Keratinocyte (primary cell): ENCODE data around the gene XCL1. TPM values are rescaled to one million over a fixed set of nuclear protein-coding genes. Genes with fewer than 3 reads are reported as not detected.

Source experiments
- DNase-seq: peaks from one replicate; pipeline ENCODE4 v3.0.0-alpha.2; 2011; ENCODE audit warnings: low read depth, missing footprints, low spot score
- FAIRE-seq: peaks from 2 replicates; lab custom pipeline; 2011; peaks lifted over from hg19 to GRCh38; lab: Jason Lieb, UNC
- H2AFZ ChIP-seq: 2 replicates; pipeline ENCODE4 v1.6.0; 2012; ENCODE audit warnings: low read length, control low read depth, inconsistent platforms; ENCODE audit not compliant: control insufficient read depth
- H3K27ac ChIP-seq: 2 replicates; pipeline ENCODE4 v1.5.1; 2011; ENCODE audit warnings: low read length; ENCODE audit not compliant: control insufficient read depth, insufficient read depth
- H3K27me3 ChIP-seq: 3 replicates; pipeline ENCODE4 v1.6.0; 2011; ENCODE audit warnings: low read length; ENCODE audit not compliant: control insufficient read depth, insufficient read depth; ENCODE audit errors: extremely low read depth
- H3K36me3 ChIP-seq, 2 experiments: 2 replicates in 1 of 2; 3 replicates in 1 of 2; pipeline ENCODE4 v1.5.1; 2011; ENCODE audit warnings: low read length in 2 of 2, mild to moderate bottlenecking in 1 of 2; ENCODE audit not compliant: control insufficient read depth in 2 of 2, insufficient read depth in 2 of 2; ENCODE audit errors: extremely low read depth in 1 of 2
- H3K4me1 ChIP-seq: 3 replicates; pipeline ENCODE4 v1.5.1; 2011; ENCODE audit warnings: low read length; ENCODE audit not compliant: control insufficient read depth, insufficient read depth; ENCODE audit errors: extremely low read depth
- H3K4me2 ChIP-seq: 3 replicates; pipeline ENCODE4 v1.6.0; 2011; ENCODE audit warnings: low read depth, low read length; ENCODE audit not compliant: control insufficient read depth, insufficient read depth; ENCODE audit errors: extremely low read depth
- H3K4me3 ChIP-seq, 3 experiments: fragments of 200-600 bp in 1 of 3; sonication (generic) in 1 of 3; 2 replicates in 2 of 3; 3 replicates in 1 of 3; pipeline ENCODE4 v1.5.1; 2011 to 2016; ENCODE audit warnings: low read length in 3 of 3, mild to moderate bottlenecking in 3 of 3, control low read depth in 2 of 3, inconsistent platforms in 1 of 3, low read depth in 1 of 3, mixed read lengths in 1 of 3, mixed run types in 1 of 3, moderate library complexity in 1 of 3; ENCODE audit not compliant: control insufficient read depth in 2 of 3, insufficient read depth in 2 of 3; ENCODE audit errors: extremely low read depth in 1 of 3
- H3K79me2 ChIP-seq: 2 replicates; pipeline ENCODE4 v1.6.0; 2012; ENCODE audit warnings: low read length; ENCODE audit not compliant: control insufficient read depth, insufficient read depth
- H3K9ac ChIP-seq: 3 replicates; pipeline ENCODE4 v1.6.0; 2011; ENCODE audit warnings: low read length; ENCODE audit not compliant: control insufficient read depth, insufficient read depth; ENCODE audit errors: extremely low read depth
- H3K9me1 ChIP-seq: 3 replicates; pipeline ENCODE4 v1.6.0; 2011; ENCODE audit warnings: low read length; ENCODE audit not compliant: control insufficient read depth, insufficient read depth; ENCODE audit errors: extremely low read depth
- H3K9me3 ChIP-seq: 2 replicates; pipeline ENCODE4 v1.5.1; 2012; ENCODE audit warnings: low read depth, low read length; ENCODE audit not compliant: control insufficient read depth
- H4K20me1 ChIP-seq: 3 replicates; pipeline ENCODE4 v1.6.0; 2011; ENCODE audit warnings: low read length; ENCODE audit not compliant: control insufficient read depth, insufficient read depth; ENCODE audit errors: extremely low read depth
- EZH2 ChIP-seq: IDR thresholded peaks from one replicate; pipeline ENCODE4 v1.6.1; 2012; ENCODE audit warnings: inconsistent platforms, mild to moderate bottlenecking, low read length, moderate library complexity
- dilution Hi-C: fragments of 300-500 bp; cut with MboI; formaldehyde crosslinking; loops from one replicate; pipeline ENCODE4 v1.7.0; 2020; ENCODE audit warnings: low sequenced_read_pairs; ENCODE audit not compliant: extremely low pct_ligation_motif_present
- polyA plus RNA-seq, 5 experiments: library from polyadenylated mRNA; depleted of rRNA in 3 of 5; stranded (reverse) in 3 of 5; stranded (forward) in 1 of 5; unstranded in 1 of 5; fragments of >200 nt; gene quantifications; 1 replicate in 1 of 5; 2 replicates in 3 of 5; 3 replicates in 1 of 5; pipeline versions ENCODE4 v1.2.1 to v1.2.3, GENCODE V29; 2011 to 2012; ENCODE audit warnings: missing spikeins in 2 of 5, low read depth in 1 of 5, low replicate concordance in 1 of 5
- TF ChIP-seq, protein P1 (sequence below), 3 experiments: IDR thresholded peaks in 1 of 3; conservative IDR thresholded peaks in 1 of 3; optimal IDR thresholded peaks in 1 of 3; 2 replicates in 2 of 3; 3 replicates in 1 of 3; pipeline versions ENCODE3 to v1.5.1; 2011; ENCODE audit warnings: low read length in 3 of 3, mild to moderate bottlenecking in 3 of 3, moderate library complexity in 2 of 3, control low read depth in 1 of 3, inconsistent platforms in 1 of 3; ENCODE audit not compliant: insufficient read depth in 2 of 3; ENCODE audit errors: extremely low read depth in 1 of 3

Gene XCL1
- polyA plus RNA-seq, 1 donor (not counting 4 experiments of a cell fraction or from before 2014, with no cell fraction given): 0.18 TPM

DNA sequence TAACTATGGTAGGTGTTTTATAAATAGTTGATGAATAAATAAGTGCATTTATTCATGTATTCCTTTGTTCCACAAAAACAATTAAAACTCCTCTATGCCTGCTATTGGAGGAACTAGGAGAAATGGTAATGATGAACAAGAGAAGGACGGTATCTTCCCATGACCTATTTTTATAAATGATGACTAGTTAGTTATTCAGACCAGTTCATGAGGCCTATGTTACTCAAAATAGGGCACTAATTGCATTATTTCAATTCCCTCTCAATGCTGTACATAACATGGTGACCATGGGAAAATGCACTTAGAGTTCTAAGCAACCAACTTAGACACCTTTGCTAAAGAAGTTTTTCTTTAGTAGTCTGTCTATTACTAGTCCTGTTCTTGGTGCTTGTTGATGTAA is 53.1 kb downstream of the XCL1 start:
- dilution Hi-C loops: no loop called here
- Histone ChIP-seq H3K9me3 (no peaks in the 10 kb centered on the region), H3K36me3 (no peaks in the 10 kb centered on the region), H3K79me2 (no peaks in the 10 kb centered on the region), H4K20me1 (no peaks in the 10 kb centered on the region), H3K4me2 (no peak overlapping the region), H3K4me1 (peaks cover 24% of the 10 kb centered on the region), H3K9me1 (no peaks in the 10 kb centered on the region), H3K4me3 (no peak overlapping the region), H3K27me3 (no peaks in the 10 kb centered on the region), H3K9ac (no peak overlapping the region), H3K27ac (peak overlapping the region; percentile 65), H2AFZ (no peak overlapping the region)
- TF ChIP-seq, protein P1, sequence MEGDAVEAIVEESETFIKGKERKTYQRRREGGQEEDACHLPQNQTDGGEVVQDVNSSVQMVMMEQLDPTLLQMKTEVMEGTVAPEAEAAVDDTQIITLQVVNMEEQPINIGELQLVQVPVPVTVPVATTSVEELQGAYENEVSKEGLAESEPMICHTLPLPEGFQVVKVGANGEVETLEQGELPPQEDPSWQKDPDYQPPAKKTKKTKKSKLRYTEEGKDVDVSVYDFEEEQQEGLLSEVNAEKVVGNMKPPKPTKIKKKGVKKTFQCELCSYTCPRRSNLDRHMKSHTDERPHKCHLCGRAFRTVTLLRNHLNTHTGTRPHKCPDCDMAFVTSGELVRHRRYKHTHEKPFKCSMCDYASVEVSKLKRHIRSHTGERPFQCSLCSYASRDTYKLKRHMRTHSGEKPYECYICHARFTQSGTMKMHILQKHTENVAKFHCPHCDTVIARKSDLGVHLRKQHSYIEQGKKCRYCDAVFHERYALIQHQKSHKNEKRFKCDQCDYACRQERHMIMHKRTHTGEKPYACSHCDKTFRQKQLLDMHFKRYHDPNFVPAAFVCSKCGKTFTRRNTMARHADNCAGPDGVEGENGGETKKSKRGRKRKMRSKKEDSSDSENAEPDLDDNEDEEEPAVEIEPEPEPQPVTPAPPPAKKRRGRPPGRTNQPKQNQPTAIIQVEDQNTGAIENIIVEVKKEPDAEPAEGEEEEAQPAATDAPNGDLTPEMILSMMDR (optimal IDR thresholded peaks at IDR 0.05 in 1 of 3, IDR thresholded peaks at IDR 0.05 in 1 of 3, conservative IDR thresholded peaks at IDR 0.05 in 1 of 3; ENCODE audit: extremely low read depth in 1 of 3, insufficient read depth in 2 of 3, low read length in 3 of 3): no peak
- TF ChIP-seq EZH2: no peak
- no peak for DNase-seq
- no peak for FAIRE-seq

Other genes starting within 250 kb of the XCL1 start
- not detected in 3 replicates for gene XCL2, start 32.6 kb upstream of the XCL1 start, polyA plus RNA-seq
- gene DPT, start 152.6 kb downstream of the XCL1 start, polyA plus RNA-seq: not detected in 3 replicates